ENCODE data around the gene GRB10. TPM values are rescaled to one million over a fixed set of nuclear protein-coding genes. Genes with fewer than 3 reads are reported as not detected.

GRB10 gene
- total RNA-seq, 1 experiment from 2014 or later, result 17.5 TPM

- DNase-seq (ENCODE audit: low read depth), result peak; percentile 75
Observed at GRCh38 chr7:50803359-50804337, 21.0 kb upstream of the GRB10 start.

DNA sequence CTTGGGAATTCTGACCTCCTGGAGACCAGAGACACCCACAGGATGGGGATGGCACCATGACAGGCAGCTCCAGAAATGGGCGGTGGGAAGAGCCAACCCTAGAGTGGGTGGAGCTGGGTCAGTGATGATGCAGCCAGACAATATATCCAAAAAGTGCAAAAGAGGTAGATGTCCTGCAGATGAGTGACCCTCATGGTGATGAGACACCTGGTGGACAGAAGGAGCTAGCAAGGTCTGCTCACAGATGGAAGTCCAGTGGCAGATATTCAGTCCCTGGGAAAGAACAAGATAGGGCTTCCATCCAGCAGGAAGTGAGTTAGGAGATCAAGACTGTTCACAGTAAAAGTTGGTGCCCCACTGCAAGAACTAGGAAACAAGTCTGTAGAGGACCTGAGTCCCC, 19.2 kb upstream of the GRB10 start:
- DNase-seq (ENCODE audit: low read depth), result no peak

DNA sequence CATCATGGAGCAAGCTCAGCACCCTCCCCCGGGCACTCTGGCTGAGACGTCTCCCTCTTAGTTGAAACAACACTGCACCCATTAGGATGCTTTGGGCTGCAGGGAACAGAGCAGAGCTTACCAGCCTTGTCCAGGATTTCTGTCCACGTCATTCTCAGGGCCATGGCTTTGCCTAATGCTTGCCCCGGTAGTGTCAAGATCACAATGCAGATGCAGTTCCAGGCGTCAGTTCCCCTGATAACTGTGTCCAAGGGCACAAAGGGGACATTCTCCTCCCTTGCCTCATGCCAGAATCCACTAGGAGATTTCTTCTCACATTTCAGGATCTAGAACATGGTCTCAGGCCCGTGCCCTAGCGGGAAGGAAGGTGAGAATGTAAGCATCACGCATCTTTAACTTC, 17.2 kb upstream of the GRB10 start:
- DNase-seq (ENCODE audit: low read depth), result no peak

GRCh38 chr7:50798126-50798525, 15.4 kb upstream of the GRB10 start:
- DNase-seq (ENCODE audit: low read depth), result no peak

DNA sequence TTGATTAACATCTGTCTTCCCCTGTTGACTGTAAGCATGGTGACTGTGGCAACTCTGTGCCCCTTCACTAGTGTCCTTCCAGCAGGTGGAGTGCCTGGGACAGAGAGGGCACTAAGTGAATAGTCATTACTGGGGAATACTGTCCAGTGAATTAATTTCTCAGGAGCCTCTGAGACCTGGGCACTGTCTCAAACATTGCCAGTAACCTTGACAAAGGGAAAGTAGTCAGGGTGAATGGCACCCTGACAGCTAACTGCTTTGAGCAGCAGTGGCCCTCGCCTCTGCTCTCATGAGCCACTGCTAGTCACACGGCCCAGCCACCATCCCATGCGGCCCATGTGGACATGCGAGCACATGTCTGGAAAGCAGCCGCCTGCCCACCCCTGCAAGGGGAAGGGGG, 13.1 kb upstream of the GRB10 start:
- no peak for DNase-seq (ENCODE audit: low read depth)

GRCh38 chr7:50795253-50795652, 12.6 kb upstream of the GRB10 start:
- no peak for DNase-seq (ENCODE audit: low read depth)

DNA sequence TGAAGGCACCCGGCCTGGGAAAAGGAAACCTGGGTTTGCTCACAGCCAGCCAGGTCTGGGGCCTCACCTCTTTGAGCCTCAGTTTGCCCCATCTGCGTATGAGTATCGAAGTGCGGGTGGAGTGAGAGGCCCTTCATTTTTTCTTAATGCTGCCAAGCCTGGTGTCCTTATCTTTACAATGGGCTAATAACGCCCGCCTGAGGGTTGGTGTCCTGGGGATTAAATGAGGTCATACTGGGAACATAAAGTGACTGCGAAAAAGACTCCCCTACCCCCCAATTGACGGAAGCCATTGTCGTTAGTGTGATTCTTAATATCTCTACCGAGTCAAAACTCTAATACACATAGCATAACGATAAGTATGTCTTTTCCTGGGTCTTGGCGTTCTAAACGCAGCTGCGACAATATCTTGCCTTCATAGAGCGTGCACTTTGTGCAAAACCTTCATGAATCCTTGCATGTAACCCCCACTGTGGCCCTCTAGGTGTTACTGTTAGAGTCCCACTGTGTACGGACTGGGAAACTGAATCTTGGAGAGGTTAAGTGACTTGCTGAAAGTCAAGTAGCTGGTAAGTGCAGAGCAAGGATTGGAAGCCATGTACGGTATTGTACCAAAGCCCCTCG, 11.4 kb upstream of the GRB10 start:
- no peak for DNase-seq (ENCODE audit: low read depth)

- DNase-seq (ENCODE audit: low read depth), result peak; percentile 52
Observed at GRCh38 chr7:50793120-50793946, 10.6 kb upstream of the GRB10 start.

- DNase-seq (ENCODE audit: low read depth), result peak; percentile 47
Observed at GRCh38 chr7:50792342-50793119, 9.8 kb upstream of the GRB10 start.

DNA sequence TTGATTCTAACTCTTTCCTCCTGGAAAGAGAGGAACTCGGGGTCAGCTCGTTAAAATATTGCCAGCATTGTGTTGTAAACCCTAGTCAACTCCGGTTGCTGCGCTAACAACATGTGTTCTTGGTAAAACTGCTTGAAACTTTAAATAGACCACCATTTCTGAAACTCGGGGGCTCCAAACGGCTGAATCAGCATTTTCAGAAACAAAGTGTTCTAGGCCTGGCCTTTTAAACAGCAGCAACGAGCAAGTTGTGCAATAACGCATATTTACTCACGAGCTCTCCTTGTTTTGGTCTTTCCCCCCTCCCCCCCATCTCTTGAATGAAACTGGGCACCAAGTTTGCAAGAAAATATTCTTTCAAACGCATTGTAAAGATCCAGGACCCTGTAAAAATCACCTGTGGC, 9.2 kb upstream of the GRB10 start:
- peak; percentile 55 for DNase-seq (ENCODE audit: low read depth)

DNA sequence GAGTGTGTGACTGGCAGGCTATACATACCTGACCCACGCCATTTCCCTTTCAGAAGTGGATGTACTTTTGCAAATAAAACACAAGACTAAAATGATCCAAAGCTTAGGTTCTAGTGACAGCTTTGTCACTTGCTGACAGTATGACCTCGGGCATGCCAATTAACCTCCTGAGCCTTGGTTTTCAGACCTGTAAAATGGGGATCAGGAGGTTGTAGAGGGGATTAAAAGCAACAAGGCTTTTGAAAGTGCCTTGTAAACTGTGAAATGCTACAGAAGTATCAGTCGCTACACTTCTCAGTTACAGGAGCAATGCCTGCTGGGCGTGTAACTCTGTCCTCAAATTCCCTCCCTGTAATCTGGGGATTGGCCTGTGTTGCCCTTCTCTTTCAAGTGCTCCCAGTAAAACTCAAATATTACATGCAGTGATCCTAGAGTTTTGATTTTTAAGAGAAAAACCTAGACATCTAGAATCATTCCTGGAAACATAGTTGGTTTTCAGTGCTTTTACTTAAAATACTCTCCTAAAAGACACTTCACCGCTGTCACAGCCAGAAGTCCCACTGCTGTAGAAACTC, 8.8 kb upstream of the GRB10 start:
- no peak for DNase-seq (ENCODE audit: low read depth)

DNA sequence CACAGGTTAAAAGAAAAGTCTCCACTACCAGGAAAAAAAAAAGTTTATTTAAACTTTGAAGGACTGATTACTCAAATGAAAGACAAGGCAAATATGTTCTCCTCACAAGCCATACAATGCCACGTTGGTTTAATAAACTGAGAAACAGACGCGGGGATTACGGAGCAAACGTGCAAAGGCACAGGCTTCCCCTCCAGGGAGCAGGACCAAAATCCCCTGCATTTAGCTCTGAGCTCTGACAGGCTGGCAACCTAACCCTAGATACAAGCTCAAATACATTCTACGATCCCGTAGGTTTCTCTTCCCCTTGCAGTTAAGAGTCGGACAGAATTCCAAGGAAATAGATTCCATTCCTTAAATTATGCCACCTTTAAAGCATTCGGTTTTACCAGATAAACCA, 7.7 kb upstream of the GRB10 start:
- DNase-seq (ENCODE audit: low read depth), result no peak

GRCh38 chr7:50788382-50788781, 5.7 kb upstream of the GRB10 start:
- DNase-seq (ENCODE audit: low read depth), result no peak

DNA sequence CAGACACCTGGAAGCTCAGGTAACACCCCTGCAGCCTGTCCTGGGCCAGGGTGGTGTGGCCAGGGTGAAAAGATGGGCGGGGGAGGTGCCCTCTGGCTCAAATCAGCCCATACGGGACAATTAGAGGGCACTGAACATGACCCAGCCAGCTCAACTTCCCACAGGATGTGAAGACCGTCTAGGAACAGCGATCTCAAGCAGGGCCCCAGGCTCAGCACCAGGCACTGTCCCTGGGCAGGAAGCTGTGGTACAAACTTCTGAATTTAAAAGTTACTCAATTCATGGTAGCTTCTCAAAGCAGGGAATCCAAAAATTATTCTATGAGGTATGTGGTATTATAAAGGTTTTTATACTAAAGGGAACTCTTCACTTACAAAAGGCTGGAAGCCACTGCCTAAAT, 5.1 kb upstream of the GRB10 start:
- DNase-seq (ENCODE audit: low read depth), result no peak

DNA sequence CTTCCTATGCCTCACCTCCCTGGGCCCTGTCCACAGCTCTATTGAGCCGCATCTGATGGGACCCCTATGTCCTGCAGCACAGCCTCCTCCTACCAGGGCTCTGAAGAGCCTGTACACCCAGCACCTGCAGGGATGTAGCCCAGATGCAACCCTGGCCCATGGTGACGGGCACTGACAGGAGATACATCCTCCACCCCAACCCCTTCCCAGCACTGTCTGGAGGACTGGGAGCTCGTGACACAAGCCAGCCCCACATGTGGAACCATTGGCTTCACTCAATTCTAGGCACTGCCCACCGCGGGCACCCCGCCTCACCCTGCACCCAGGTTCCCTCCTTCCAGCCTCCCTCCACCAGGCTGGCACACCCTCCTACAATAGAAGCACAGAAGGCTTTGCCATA, 2.6 kb upstream of the GRB10 start:
- DNase-seq (ENCODE audit: low read depth), result no peak

GRCh38 chr7:50783801-50784507, 1.3 kb upstream of the GRB10 start:
- DNase-seq (ENCODE audit: low read depth), result no peak

DNA sequence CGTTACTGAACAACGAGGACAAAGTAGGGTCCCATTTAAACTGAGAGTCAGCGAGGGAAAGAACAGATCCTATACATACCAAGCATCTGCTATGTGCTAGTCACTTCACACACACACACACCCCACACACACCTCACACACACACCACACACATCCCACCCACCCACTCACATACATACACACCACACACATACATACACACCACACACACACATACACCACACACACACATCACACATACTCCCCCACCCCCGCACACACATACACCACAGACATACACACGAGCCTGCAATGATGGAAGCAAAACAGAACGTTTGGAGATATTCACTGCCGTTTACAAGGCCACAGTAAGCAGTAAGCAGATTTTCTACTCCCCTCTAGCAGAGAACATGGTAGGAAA, 607 bp upstream of the GRB10 start:
- DNase-seq (ENCODE audit: low read depth), result no peak

DNA sequence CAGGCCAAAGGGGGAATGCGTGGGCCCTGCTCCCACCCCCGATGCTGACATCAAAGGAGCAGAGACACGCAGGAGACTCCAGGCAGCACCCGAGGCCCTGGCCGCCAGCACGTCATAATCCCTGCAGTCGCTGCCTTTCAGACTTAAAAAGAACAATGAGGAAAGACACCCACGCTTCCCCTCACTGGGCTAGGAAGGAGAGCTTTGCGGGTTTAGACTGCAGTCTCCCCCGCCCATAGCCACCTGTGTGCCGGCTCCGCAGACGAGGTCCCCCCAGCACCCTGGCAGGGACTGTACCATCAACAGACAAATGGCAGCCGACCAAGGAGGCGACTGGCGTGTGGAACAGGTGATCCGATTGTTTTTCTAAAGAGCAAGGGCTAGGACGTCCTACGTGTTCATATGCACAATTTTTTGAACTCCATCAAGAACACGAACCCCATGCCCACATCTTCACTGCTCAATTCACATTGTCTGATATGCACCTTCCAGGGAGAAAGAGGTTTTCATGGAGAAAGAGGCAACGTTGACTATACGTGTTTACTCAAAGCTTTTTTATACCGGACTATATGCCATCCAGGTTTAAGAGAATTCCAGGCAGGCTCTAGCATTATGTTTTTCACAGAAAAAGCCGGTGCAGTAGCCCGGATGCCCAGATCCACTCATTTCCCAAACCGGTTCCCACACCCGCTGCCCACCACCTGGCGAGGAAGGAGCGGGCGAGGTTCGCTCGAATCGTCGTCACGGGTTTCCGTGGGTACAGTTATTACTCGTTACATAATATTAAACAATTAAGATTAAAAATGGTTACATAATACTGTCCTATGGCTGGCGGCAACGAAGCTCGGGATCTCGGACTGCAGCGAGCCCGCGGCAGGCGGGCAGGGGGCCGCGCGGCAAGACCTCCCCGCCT, 1.1 kb downstream of the GRB10 start:
- DNase-seq (ENCODE audit: low read depth), result no peak

- DNase-seq (ENCODE audit: low read depth), result no peak
Observed at GRCh38 chr7:50780436-50780835, 2.3 kb downstream of the GRB10 start.
